Hematopoietic multipotent progenitor cell treated with erythropoietin and hydrocortisone succinate and interleukin-3 and kit ligand, for 15 days (in vitro differentiated cells): ENCODE measurements around the gene SF1.

ENCODE experiments used
- DNase-seq: peaks from one replicate; pipeline ENCODE4 v3.0.0-alpha.2; 2015; ENCODE audit warnings: low spot score

SF1 gene

GRCh38 chr11:64723907-64724862, 54.2 kb downstream of the SF1 start:
- no peak for DNase-seq

DNA sequence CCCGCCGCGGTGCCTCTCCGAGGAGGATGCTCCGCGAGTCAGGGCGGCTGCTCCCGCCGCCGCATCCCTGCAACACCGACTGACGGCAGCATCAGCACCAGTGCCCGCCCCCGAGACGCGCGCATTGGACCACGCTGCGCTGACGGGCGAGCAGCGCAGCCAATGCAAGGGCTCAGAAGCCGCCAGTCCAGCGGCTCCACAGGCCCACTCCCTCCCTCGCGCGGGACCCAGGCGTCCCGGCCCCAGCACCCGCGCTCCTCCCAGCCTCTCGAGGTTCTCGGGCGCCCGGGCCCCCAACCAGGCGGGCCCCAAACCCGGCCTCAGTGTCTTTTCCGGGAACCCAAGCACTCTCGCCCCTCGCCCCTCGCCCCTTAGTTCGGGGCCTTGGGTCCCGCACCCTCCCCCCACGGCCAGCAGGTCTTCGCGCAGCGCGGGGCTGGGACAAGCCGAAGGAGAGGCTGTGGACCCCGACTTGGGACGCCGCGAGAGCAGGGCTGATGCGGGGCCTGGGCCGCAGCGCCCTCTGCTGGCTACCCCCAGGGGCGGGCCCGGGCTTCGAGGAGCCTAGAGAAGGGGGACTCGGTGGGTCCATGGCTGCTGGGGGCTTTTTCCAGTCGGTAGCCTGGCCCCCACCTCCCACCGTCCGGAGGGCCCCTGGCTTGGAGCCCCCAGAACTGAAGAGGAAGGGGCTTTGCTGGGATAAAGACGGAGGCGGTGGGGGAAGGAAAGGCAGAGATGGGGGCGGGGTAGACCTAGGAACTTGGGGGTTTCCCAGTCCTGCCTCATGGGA, 55.0 kb downstream of the SF1 start, which contains the start of gene NRXN2:
Gene NRXN2, minus strand, starts transcription at position 81 of the 790 bp plus-strand sequence. CDS start 9,498 bp downstream, outside the sequence.
- DNase-seq: peak; percentile 42

DNA sequence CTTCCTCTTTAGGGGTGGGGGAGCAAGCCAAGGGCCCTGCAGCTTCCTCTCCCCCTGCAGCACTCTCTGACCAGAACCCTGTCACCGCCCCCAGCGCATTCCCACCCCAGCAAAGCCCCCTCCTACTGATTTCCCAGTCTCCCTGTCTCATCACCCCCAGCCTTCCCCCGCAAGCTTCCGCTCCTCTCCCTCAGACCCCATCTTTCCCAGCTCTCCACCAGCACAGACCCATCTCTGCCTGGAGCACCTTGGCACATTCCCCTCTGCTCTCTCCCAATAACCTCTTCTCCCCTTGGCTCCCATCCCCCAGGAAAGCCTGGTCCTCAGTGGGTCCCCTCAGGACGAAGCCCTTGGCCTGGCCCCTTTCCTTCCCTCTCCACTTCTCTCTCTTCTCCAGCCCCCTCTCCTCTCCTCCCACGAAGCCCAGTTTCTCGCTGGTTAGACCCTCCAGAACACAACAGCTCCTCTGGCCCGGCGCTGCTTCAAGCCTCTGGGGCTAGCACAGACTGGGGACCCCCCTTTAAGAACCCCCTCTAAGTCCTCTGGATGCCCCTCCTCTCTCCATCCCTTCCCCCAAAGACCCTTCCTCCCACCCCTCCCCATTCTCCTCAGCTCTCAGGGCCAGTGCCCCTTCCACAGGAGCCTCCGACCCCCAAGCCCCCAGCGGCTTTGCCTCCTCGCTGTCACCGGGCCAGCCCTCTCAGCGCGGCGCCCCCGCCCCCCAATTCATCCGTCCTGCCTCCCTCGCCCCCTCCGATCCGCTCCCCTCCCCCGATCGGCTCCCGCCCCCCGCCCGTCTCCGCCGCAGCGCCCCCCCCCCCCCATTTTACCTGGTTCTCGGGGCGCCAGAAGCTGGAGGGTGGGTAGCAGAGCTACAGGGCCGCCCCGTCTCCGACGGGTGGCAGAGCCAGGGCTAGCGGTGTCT, 55.9 kb downstream of the SF1 start:
- no peak for DNase-seq

GRCh38 chr11:64721359-64721699, 57.0 kb downstream of the SF1 start:
- no peak for DNase-seq

- no peak for DNase-seq
Observed at GRCh38 chr11:64720640-64721358, 57.5 kb downstream of the SF1 start.

DNA sequence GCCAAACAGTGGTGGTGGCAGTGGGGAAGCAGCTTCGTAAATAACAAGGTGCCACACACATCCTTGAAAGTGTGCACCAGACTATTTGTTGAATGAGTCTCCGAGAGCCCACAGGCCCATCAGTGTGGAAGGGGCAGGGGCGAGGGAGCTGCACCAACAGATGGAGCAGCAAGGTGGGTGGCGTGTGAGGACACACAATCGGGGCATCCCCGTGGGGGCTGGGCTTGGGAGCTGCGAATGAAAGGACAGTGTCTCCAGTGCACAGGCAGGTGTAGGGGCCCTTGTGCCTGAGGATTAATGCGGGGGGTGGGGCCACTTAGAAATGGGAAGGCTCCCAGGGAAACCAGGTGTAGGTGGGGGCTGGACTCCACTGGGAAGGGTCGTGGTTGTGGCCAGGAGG, 58.2 kb downstream of the SF1 start:
- DNase-seq: no peak

- DNase-seq: no peak
Observed at GRCh38 chr11:64719406-64719805, 58.9 kb downstream of the SF1 start.

- no peak for DNase-seq
Observed at GRCh38 chr11:64718780-64719124, 59.6 kb downstream of the SF1 start.

DNA sequence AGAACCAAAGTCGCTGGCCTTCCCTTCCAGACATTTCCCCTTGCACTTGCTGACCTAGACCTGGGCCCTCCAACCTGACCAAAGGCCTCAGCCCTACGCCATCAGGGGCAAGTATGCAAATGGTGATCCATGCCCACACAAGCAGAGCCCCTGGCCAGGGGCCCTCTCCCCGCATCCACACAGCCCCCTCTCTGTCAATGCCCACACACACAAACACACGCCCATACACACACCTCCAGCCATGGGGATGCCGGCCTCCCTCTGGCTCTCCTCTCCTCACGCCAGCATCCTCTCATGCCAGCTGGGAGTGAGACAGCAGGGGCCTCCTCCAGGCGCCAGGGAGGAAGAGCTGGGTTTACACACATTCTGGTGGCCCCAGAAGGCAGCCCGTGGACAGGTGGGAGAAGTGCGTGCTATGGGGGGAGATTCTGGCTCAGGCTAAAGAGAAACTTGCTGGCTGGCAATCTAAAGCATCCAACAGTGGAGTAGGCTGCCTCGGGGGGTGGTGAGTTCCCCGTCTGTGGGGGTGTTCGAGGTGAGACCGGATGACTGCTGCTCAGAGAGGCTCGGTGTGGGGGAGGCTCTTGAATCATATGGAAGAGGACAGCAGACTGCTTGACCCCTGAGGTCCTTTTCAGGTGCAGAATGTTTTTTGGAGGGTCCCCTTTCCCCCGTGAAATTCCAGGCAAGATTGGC, 60.1 kb downstream of the SF1 start:
- no peak for DNase-seq

- DNase-seq: no peak
Observed at GRCh38 chr11:64717268-64717578, 61.1 kb downstream of the SF1 start.

GRCh38 chr11:64716473-64717267, 61.7 kb downstream of the SF1 start:
- no peak for DNase-seq

- DNase-seq: no peak
Observed at GRCh38 chr11:64715756-64716472, 62.4 kb downstream of the SF1 start.

DNA sequence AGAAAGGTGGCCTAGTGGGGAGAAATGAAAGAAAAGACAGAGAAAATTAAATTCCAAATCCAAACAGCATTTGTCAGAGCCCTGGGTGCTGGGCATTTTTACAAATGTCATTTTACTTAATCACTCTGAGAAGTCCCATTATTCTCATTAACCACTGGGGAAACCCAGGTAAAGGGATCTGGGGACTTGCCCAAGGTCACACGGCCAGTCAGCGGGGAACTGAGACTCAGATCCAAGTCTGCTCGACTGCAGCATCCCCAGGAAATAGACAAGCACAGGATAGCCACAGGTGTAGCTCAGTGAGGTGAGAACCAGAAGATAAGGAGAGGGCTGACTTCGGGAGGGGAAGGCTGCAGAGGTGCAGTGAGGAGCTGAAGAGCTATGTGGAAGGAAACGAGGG, 63.2 kb downstream of the SF1 start:
- no peak for DNase-seq

- no peak for DNase-seq
Observed at GRCh38 chr11:64714666-64715065, 63.7 kb downstream of the SF1 start.
